Activated CD8-positive, alpha-beta memory T cell treated with anti-CD3 and anti-CD28 coated beads, Interleukin-2, amount 50 U/mL, for 4 hours (primary cell): ENCODE results near the gene NANOGP8.

Experiments
- DNase-seq: peaks from one replicate; pipeline ENCODE4 v3.0.0-alpha.2; 2020

The NANOGP8 gene

DNA sequence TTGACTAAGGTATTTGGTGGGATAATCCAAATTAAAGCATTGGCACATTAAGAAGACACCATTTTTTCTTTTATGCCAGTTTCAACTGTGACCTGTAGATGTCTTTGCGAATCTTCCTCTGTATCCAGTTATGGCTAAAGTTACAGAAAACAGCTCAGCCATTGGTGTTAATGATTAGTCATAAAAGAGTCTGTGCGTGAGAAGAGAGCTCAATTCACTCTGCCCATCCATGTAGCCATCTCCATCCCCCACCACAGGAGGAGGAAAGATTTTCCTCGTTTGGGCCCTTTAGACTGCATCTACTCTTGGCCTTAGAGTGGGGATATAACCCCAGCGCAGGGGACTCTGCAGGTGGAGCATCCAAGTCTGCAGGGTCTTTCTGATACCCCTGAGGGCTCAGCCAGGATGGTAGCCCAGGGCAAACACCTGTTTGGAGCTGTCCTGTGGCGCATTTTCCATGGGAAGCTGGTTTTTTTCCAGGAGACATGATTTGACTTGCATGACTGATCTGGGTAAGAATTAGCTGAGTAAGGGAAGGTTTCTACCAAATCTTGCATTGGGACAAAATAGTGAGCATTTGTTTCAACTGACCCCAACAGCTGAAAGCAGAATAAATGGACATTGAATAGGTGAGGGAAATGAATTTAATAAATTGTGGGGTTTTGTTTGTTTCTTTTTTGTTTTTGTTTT, 29.5 kb downstream of the NANOGP8 start:
- DNase-seq, result no peak

GRCh38 chr15:35054380-35054779, 30.7 kb downstream of the NANOGP8 start:
- no peak for DNase-seq

DNA sequence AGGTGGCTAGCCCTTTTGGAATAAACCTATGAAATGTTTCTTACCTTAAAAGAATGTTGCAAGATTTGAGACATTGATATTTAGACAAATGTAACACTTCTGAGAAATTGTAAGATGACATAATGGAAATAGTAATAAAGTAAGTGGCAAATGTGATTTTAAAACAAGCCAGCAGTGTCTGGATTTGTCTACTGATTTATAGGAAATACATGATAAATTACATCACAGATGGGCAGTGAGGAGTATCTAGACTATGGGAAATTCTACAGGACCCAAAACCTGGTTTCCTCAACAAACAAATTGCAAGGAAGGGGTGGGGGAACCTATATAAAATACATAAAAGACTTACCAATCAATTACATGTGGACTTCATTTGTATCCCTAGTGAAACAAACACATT, 37.1 kb downstream of the NANOGP8 start:
- DNase-seq, result no peak

GRCh38 chr15:35047528-35047927, 37.6 kb downstream of the NANOGP8 start:
- DNase-seq, result no peak

DNA sequence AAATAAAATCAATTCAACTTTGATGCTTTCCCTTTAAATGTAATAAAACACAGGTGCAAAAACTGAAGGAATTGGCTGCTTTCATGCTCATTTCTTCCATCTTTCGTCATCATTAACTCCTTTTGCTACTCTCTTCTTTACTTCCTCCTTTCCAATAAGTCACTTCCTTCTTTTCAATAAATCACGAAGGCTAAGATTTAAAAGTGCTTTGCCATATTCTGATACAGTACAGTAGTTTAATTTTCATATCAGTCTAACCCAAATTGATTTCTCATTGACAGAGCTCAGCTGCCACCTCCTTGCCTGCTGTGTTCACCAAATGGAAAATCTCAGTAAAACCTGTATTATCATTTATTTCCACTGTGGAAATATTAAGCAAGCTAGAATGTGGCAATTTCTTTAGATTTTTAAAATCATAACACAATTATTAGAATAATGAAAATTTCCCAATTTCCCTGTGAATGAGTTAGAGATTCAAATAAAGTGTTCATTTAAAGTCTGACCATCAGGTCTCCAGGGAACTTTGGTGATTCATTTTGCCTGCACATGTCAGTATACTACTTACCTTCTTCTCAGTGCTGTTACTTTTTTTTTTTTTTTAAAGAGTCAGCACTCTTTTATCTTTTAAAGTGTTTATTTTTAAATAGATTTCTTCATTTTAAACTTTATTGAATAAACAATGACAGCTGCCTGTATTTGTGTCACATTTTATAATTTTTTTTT, 41.6 kb downstream of the NANOGP8 start:
- DNase-seq, result no peak

DNA sequence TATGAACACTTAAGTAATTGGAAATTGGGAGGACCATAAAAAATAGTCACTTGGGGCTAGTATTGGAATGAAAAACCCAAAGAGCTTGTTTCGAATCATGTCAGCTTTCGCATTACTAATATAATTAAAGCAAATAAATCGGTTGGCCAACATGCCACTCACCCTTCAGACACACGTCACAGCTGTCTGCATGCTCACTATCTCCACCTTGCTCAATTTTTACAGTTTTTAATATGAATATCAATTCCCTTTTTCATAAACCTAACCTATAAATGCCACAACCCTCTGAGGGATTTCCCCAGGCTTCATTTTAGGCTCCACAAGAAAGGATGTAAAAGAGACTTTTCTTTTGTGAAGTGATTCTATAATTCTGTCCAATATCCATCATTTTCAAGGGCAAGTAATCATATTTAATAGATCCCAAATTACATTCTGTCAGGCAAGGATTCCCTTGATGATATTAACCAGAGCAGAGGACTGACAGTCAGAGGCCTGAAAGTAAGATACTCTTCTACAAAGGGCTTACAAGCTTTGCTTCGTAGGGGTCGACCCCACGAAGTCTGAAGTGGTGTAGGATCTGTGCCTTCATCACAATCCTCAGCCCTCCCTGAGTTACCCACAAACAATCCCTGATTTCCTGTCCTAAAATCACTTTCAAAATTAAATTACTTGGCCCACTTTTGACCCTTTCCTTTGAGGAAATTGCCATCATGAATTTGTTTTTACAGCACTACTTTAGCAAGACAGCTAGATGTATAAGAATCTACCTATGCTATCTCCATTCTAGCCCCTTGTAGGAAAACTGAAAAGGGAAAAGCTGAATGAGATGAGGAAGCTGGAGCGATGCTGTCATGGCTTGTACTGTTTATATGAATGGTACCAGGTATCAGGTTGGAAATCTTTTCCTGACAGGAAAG, 44.5 kb downstream of the NANOGP8 start:
- DNase-seq, result no peak

GRCh38 chr15:35038626-35039451, 46.3 kb downstream of the NANOGP8 start:
- no peak for DNase-seq
